GM12872 (cell line): ENCODE measurements around the gene CFAP299.

ENCODE experiments used
- CTCF ChIP-seq: IDR thresholded peaks from 3 replicates; pipeline ENCODE4 v1.5.1; 2011; ENCODE audit warnings: low read depth, mild to moderate bottlenecking, low read length, moderate library complexity; ENCODE audit not compliant: insufficient read depth

The CFAP299 gene

GRCh38 chr4:80454040-80454439 is 118.5 kb downstream of the CFAP299 start:
- no peak for TF ChIP-seq CTCF

- TF ChIP-seq CTCF, result no peak
Measured at GRCh38 chr4:80454556-80454955, 119.0 kb downstream of the CFAP299 start.

GRCh38 chr4:80459918-80460473 is 124.5 kb downstream of the CFAP299 start:
- no peak for TF ChIP-seq CTCF

GRCh38 chr4:80461412-80461811 is 125.9 kb downstream of the CFAP299 start:
- no peak for TF ChIP-seq CTCF

- no peak for TF ChIP-seq CTCF
Measured at GRCh38 chr4:80462621-80463091, 127.1 kb downstream of the CFAP299 start.

DNA sequence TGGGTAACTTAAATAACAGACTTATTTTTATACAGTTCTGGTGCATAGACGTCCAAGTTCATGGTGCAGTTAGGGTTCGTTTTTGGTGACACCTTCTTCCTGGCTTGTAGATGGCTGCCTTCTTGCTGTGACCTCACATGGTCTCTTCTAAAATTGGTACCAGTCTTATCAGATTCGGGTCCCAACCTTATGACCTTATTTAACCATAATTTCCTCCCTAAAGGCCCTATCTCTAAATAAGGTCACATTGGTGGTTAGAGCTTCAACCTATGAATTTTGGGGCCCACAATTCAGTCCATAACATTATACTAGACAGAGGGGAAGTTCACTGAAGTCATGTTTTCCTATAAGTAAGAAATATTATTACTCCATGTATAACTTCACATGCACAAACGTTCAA is 128.0 kb downstream of the CFAP299 start:
- TF ChIP-seq CTCF, result no peak

GRCh38 chr4:80465238-80465637 is 129.7 kb downstream of the CFAP299 start:
- no peak for TF ChIP-seq CTCF

GRCh38 chr4:80465736-80466135 is 130.2 kb downstream of the CFAP299 start:
- no peak for TF ChIP-seq CTCF
